HCT116 (cell line): Measurements from ENCODE around the gene SH3TC2. TPM values are rescaled to one million over a fixed set of nuclear protein-coding genes. Genes with fewer than 3 reads are reported as not detected.

Experiments used
- ATAC-seq: fragments of 200-7000 bp; cut with Tn5 transposase; 2 replicates; pipeline ENCODE4 v1.9.1; 2020; ENCODE audit warnings: mild to moderate bottlenecking, moderate library complexity
- BruUV-seq: library from RNA; stranded (reverse); fragments of 400-500 nt; replicated peaks from 2 replicates; lab custom pipeline; 2021; lab: Mats Ljungman, UMichigan
- CTCF ChIA-PET: fragments of 300-600 bp; sonication (Branson Sonifier 250); formaldehyde crosslinking; loops from one replicate; lab custom pipeline; 2021; ENCODE audit warnings: antibody characterized with exemption; lab: Charles Lee
- POLR2A ChIA-PET: fragments of 300-600, 350-600 bp; sonication (Branson Sonifier 250); formaldehyde crosslinking; loops from one replicate; lab custom pipeline; 2021; ENCODE audit warnings: antibody characterized with exemption; lab: Charles Lee
- RAD21 ChIA-PET, 2 experiments: fragments of 300-600 bp; sonication (Branson Sonifier 250); formaldehyde crosslinking; loops; one replicate each; lab custom pipeline; 2023; ENCODE audit warnings: low total read pairs in 2 of 2; ENCODE audit not compliant: uncharacterized antibody in 2 of 2, unreplicated experiment in 2 of 2, low non-redundant PET in 1 of 2; lab: Charles Lee
- DNase-seq: peaks from one replicate; pipeline ENCODE4 v3.0.0-alpha.2; 2010; ENCODE audit warnings: low read depth, low spot score
- H2AFZ ChIP-seq: fragments of 200-600 bp; shearing (Covaris generic), sonication (generic); 2 replicates; pipeline ENCODE4 v1.6.1; 2017; ENCODE audit warnings: low read depth, mixed run types, mixed read lengths, antibody characterized with exemption, low read length; ENCODE audit not compliant: poor library complexity, severe bottlenecking
- H3K27ac ChIP-seq: 2 replicates; pipeline ENCODE4 v1.5.1; 2012; ENCODE audit warnings: low read depth, low read length
- H3K27me3 ChIP-seq: fragments of 200-600 bp; sonication (generic); 2 replicates; pipeline ENCODE4 v1.6.1; 2016; ENCODE audit warnings: mixed run types, low read length, mixed read lengths; ENCODE audit not compliant: insufficient read depth
- H3K36me3 ChIP-seq, 2 experiments: fragments of 200-500 bp in 1 of 2; fragments of 200-600 bp in 1 of 2; sonication (Bioruptor generic) in 1 of 2; sonication (generic) in 1 of 2; 2 replicates each; pipeline versions ENCODE4 v1.5.1 to v1.6.1; 2014 to 2016; ENCODE audit warnings: low read length in 2 of 2, inconsistent platforms in 1 of 2, mixed read lengths in 1 of 2, mixed run types in 1 of 2; ENCODE audit not compliant: insufficient read depth in 2 of 2, control insufficient read depth in 1 of 2
- H3K4me1 ChIP-seq, 2 experiments: fragments of 200-600 bp in 1 of 2; sonication (generic) in 1 of 2; 2 replicates each; pipeline versions ENCODE4 v1.5.1 to v1.6.1; 2012 to 2017; ENCODE audit warnings: low read length in 2 of 2, inconsistent platforms in 1 of 2, mild to moderate bottlenecking in 1 of 2, mixed read lengths in 1 of 2, mixed run types in 1 of 2, moderate library complexity in 1 of 2; ENCODE audit not compliant: insufficient read depth in 2 of 2, control insufficient read depth in 1 of 2
- H3K4me2 ChIP-seq: fragments of 200-600 bp; sonication (generic); 2 replicates; pipeline ENCODE4 v1.6.1; 2017; ENCODE audit warnings: mixed run types, low read length, mixed read lengths
- H3K4me3 ChIP-seq, 2 experiments: fragments of 200-600 bp in 1 of 2; sonication (generic) in 1 of 2; replicated peaks in 1 of 2; 2 replicates each; pipeline ENCODE4 v1.5.1; 2011 to 2016; ENCODE audit warnings: low read length in 2 of 2, control low read depth in 1 of 2, low read depth in 1 of 2, mild to moderate bottlenecking in 1 of 2, mixed read lengths in 1 of 2, mixed run types in 1 of 2
- H3K79me2 ChIP-seq: fragments of 200-600 bp; sonication (generic); 2 replicates; pipeline ENCODE4 v1.6.1; 2017; ENCODE audit warnings: mild to moderate bottlenecking, mixed run types, low read length, moderate library complexity, mixed read lengths; ENCODE audit not compliant: insufficient read depth
- H3K9ac ChIP-seq: fragments of 200-600 bp; sonication (generic); 2 replicates; pipeline ENCODE4 v1.6.1; 2016; ENCODE audit warnings: low read length, mixed read lengths
- H3K9me2 ChIP-seq: fragments of 200-600 bp; sonication (generic), shearing (Covaris generic); 2 replicates; pipeline ENCODE4 v1.6.1; 2017; ENCODE audit warnings: mixed run types, mild to moderate bottlenecking, moderate library complexity; ENCODE audit not compliant: insufficient read depth
- H3K9me3 ChIP-seq, 2 experiments: fragments of 200-500 bp in 1 of 2; fragments of 200-600 bp in 1 of 2; sonication (Bioruptor generic) in 1 of 2; sonication (generic) in 1 of 2; 2 replicates each; pipeline ENCODE4 v1.6.1; 2014 to 2017; ENCODE audit warnings: low read length in 2 of 2, mixed read lengths in 2 of 2, inconsistent platforms in 1 of 2, low read depth in 1 of 2, mild to moderate bottlenecking in 1 of 2, mixed run types in 1 of 2, moderate library complexity in 1 of 2; ENCODE audit not compliant: control insufficient read depth in 1 of 2, insufficient read depth in 1 of 2
- H4K20me1 ChIP-seq: fragments of 200-600 bp; sonication (generic), shearing (Covaris generic); 2 replicates; pipeline ENCODE4 v1.6.1; 2017; ENCODE audit warnings: mixed run types, mild to moderate bottlenecking, moderate library complexity; ENCODE audit not compliant: insufficient read depth
- CEBPB ChIP-seq: IDR thresholded peaks from 2 replicates; pipeline ENCODE4 v1.6.1; 2012; ENCODE audit warnings: low read depth
- EGR1 ChIP-seq: IDR thresholded peaks from 2 replicates; pipeline ENCODE4 v1.6.1; 2012; ENCODE audit warnings: low read depth
- ELF1 ChIP-seq: IDR thresholded peaks from 2 replicates; pipeline ENCODE4 v1.6.1; 2012; ENCODE audit warnings: low read depth, borderline replicate concordance
- EZH2 ChIP-seq: fragments of 200-600 bp; sonication (generic); IDR thresholded peaks from 2 replicates; pipeline ENCODE4 v1.6.1; 2017; ENCODE audit warnings: antibody characterized with exemption, mixed run types
- FOSL1 ChIP-seq: IDR thresholded peaks from 2 replicates; pipeline ENCODE4 v1.6.1; 2012; ENCODE audit warnings: low read depth
- JUND ChIP-seq: IDR thresholded peaks from 2 replicates; pipeline ENCODE4 v1.6.1; 2012
- POLR2A ChIP-seq: IDR thresholded peaks from 2 replicates; pipeline ENCODE4 v1.7.0; 2011; ENCODE audit warnings: borderline replicate concordance; ENCODE audit not compliant: insufficient read depth, insufficient read length; ENCODE audit errors: extremely low read depth
- POLR2AphosphoS5 ChIP-seq: IDR thresholded peaks from 2 replicates; pipeline ENCODE4 v1.6.1; 2011; ENCODE audit warnings: mild to moderate bottlenecking, low read depth, low read length, moderate library complexity
- SIN3A ChIP-seq: IDR thresholded peaks from 2 replicates; pipeline ENCODE4 v1.6.1; 2012; ENCODE audit warnings: low read depth
- SP1 ChIP-seq: IDR thresholded peaks from 2 replicates; pipeline ENCODE4 v1.6.1; 2012; ENCODE audit warnings: low read depth
- TCF7L2 ChIP-seq: IDR thresholded peaks from 2 replicates; pipeline ENCODE4 v1.7.0; 2011; ENCODE audit warnings: borderline replicate concordance, inconsistent platforms; ENCODE audit not compliant: insufficient read depth, insufficient read length; ENCODE audit errors: extremely low read depth
- ZFX ChIP-seq: fragments of 450-650 bp; IDR thresholded peaks from 2 replicates; pipeline ENCODE4 v1.6.1; 2017
- ZNF274 ChIP-seq: fragments of 200-500 bp; sonication (Bioruptor generic); IDR thresholded peaks from 2 replicates; pipeline ENCODE4 v1.6.1; 2014; ENCODE audit warnings: mild to moderate bottlenecking, low read depth, low read length, inconsistent platforms
- intact Hi-C: fragments of 100-400 bp; cut with micrococcal nuclease; formaldehyde crosslinking; loops from 2 replicates; pipeline ENCODE4 v1.10.0; 2022
- total RNA-seq: library from RNA; stranded (reverse); gene quantifications from one replicate; pipeline ENCODE4 v1.2.1, GENCODE V29; 2021; ENCODE audit not compliant: unreplicated experiment
- TF ChIP-seq, protein P1 (sequence below): IDR thresholded peaks from 2 replicates; pipeline ENCODE4 v1.6.1; 2011; ENCODE audit warnings: mild to moderate bottlenecking, low read length, moderate library complexity; ENCODE audit not compliant: insufficient replicate concordance; ENCODE audit errors: extremely low read depth
- TF ChIP-seq, protein P2 (sequence below), 3 experiments: fragments of 200-600 bp in 1 of 3; sonication (generic) in 1 of 3; IDR thresholded peaks in 2 of 3; conservative IDR thresholded peaks in 1 of 3; 2 replicates each; pipeline ENCODE4 v1.5.1; 2012 to 2017; ENCODE audit warnings: low read depth in 2 of 3, low read length in 2 of 3, antibody characterized with exemption in 1 of 3, borderline replicate concordance in 1 of 3, control low read depth in 1 of 3, mild to moderate bottlenecking in 1 of 3, mixed read lengths in 1 of 3, mixed run types in 1 of 3, moderate library complexity in 1 of 3; ENCODE audit not compliant: insufficient read depth in 1 of 3

The SH3TC2 gene
- total RNA-seq, 1 experiment from 2014 or later, result 12.8 TPM

DNA sequence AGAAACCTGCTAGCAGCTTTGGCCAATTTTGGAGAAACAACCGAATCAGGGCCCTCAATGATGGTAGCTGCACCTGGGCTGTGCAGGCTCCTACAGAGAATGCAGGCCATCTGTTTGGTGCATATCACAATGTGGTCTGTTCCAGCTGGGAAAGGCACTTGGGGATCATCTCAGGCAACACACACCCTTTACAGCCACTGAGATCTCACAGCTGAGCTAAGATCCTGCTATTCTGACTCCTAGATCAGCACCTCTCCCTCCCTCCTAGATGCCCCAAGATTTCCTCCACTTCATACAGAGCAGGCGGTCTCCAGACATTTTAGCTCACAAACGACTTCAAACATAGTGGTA lies 100.7 kb downstream of the SH3TC2 start:
- DNase-seq (no peak), ATAC-seq (no peak)
- H3K9me2 ChIP-seq, result no peaks in the 10 kb centered on the region; the same call in 1 of the 2 replicates
- H2AFZ ChIP-seq, result no peak overlapping the region
- H3K36me3 ChIP-seq, result no peaks in the 10 kb centered on the region
- no peak overlapping the region for H3K9ac ChIP-seq
- POLR2A ChIA-PET, result no interaction called here
- no peaks in the 10 kb centered on the region for H3K79me2 ChIP-seq
- no peak overlapping the region for H3K27ac ChIP-seq
- peaks cover 16 to 34% of the 10 kb centered on the region in 2 experiments for H3K4me1 ChIP-seq
- H3K4me3 ChIP-seq, result no peak overlapping the region
- no TSS peak for BruUV-seq
- RAD21 ChIA-PET, result no interaction called here
- intact Hi-C loops, result no loop called here
- TF ChIP-seq TCF7L2 (no peak), SP1 (no peak), POLR2AphosphoS5 (no peak), EGR1 (no peak), POLR2A (no peak), JUND (no peak), ZFX (no peak), CEBPB (no peak), SIN3A (no peak), FOSL1 (no peak), EZH2 (no peak), ELF1 (no peak), ZNF274 (no peak)
- TF ChIP-seq, protein P1, sequence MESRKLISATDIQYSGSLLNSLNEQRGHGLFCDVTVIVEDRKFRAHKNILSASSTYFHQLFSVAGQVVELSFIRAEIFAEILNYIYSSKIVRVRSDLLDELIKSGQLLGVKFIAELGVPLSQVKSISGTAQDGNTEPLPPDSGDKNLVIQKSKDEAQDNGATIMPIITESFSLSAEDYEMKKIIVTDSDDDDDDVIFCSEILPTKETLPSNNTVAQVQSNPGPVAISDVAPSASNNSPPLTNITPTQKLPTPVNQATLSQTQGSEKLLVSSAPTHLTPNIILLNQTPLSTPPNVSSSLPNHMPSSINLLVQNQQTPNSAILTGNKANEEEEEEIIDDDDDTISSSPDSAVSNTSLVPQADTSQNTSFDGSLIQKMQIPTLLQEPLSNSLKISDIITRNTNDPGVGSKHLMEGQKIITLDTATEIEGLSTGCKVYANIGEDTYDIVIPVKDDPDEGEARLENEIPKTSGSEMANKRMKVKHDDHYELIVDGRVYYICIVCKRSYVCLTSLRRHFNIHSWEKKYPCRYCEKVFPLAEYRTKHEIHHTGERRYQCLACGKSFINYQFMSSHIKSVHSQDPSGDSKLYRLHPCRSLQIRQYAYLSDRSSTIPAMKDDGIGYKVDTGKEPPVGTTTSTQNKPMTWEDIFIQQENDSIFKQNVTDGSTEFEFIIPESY, result no peak
- TF ChIP-seq, protein P2, sequence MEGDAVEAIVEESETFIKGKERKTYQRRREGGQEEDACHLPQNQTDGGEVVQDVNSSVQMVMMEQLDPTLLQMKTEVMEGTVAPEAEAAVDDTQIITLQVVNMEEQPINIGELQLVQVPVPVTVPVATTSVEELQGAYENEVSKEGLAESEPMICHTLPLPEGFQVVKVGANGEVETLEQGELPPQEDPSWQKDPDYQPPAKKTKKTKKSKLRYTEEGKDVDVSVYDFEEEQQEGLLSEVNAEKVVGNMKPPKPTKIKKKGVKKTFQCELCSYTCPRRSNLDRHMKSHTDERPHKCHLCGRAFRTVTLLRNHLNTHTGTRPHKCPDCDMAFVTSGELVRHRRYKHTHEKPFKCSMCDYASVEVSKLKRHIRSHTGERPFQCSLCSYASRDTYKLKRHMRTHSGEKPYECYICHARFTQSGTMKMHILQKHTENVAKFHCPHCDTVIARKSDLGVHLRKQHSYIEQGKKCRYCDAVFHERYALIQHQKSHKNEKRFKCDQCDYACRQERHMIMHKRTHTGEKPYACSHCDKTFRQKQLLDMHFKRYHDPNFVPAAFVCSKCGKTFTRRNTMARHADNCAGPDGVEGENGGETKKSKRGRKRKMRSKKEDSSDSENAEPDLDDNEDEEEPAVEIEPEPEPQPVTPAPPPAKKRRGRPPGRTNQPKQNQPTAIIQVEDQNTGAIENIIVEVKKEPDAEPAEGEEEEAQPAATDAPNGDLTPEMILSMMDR (IDR thresholded peaks at IDR 0.05 in 2 of 3, conservative IDR thresholded peaks at IDR 0.05 in 1 of 3; ENCODE audit: borderline replicate concordance in 1 of 3, insufficient read depth in 1 of 3, low read depth in 2 of 3, low read length in 2 of 3), result no peak
- no peaks in the 10 kb centered on the region for H3K27me3 ChIP-seq
- H3K9me3 ChIP-seq, result no peaks in the 10 kb centered on the region
- no peaks in the 10 kb centered on the region for H4K20me1 ChIP-seq
- CTCF ChIA-PET, result interaction anchor here (1.3 kb wide), 1 partner anchor 221 kb away, joined by 6 read pairs; no protein-coding TSS in a partner anchor
- no peak overlapping the region for H3K4me2 ChIP-seq
